PC-3 (cell line): ENCODE data around the gene PCDHGA8.

Experiments
- EZH2phosphoT487 ChIP-seq: fragments of 300-600 bp; sonication (generic); IDR thresholded peaks from 2 replicates; pipeline ENCODE4 v1.6.1; 2018; ENCODE audit warnings: mild to moderate bottlenecking, antibody characterized with exemption, low read length, borderline replicate concordance
- TF ChIP-seq, protein P1 (sequence below): fragments of 300-600 bp; sonication (generic); conservative IDR thresholded peaks from 2 replicates; pipeline ENCODE4 v1.5.1; 2017; ENCODE audit warnings: antibody characterized with exemption, low read depth, mild to moderate bottlenecking, low read length

DNA sequence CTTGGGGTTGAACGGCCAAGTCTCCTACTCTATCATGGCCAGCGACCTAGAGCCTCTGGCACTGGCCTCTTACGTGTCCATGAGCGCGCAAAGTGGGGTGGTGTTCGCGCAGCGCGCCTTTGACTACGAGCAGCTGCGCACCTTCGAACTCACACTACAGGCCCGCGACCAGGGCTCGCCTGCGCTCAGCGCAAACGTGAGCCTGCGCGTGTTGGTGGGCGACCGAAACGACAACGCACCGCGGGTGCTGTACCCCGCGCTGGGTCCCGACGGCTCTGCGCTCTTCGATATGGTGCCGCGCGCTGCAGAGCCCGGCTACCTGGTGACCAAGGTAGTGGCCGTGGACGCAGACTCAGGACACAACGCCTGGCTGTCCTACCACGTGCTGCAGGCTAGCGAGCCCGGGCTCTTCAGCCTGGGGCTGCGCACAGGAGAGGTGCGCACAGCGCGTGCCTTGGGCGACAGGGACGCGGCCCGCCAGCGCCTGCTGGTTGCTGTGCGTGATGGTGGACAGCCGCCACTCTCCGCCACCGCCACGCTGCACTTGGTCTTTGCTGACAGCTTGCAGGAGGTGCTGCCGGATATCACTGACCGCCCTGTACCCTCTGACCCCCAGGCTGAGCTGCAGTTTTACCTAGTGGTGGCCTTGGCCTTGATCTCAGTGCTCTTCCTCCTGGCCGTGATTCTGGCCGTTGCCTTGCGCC is 7.3 kb downstream of the PCDHGA8 start:
- TF ChIP-seq, protein P1, sequence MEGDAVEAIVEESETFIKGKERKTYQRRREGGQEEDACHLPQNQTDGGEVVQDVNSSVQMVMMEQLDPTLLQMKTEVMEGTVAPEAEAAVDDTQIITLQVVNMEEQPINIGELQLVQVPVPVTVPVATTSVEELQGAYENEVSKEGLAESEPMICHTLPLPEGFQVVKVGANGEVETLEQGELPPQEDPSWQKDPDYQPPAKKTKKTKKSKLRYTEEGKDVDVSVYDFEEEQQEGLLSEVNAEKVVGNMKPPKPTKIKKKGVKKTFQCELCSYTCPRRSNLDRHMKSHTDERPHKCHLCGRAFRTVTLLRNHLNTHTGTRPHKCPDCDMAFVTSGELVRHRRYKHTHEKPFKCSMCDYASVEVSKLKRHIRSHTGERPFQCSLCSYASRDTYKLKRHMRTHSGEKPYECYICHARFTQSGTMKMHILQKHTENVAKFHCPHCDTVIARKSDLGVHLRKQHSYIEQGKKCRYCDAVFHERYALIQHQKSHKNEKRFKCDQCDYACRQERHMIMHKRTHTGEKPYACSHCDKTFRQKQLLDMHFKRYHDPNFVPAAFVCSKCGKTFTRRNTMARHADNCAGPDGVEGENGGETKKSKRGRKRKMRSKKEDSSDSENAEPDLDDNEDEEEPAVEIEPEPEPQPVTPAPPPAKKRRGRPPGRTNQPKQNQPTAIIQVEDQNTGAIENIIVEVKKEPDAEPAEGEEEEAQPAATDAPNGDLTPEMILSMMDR, result no peak
- no peak for TF ChIP-seq EZH2phosphoT487
